Nucleus accumbens (tissue), 56 donors: ENCODE measurements around the gene CLDN20.
"Not testable (repeated sequence)": the region's sequence is repeated elsewhere in the genome, so short reads cannot be mapped to it uniquely, and the experiment has no call there.

ENCODE experiments used
- DNase-seq, 56 donors: peaks; one replicate each; lab custom pipeline; 2025; lab: John Stamatoyannopoulos, UW

CLDN20 gene

GRCh38 chr6:155263373-155264063 lies at the start of gene CLDN20:
CLDN20 (plus strand) TSS chr6:155264013; CDS start chr6:155275720, 11,707 bp downstream.
- no peak for DNase-seq

GRCh38 chr6:155215906-155216305 lies 47.9 kb upstream of the CLDN20 start:
- peak in 1 of 56 donors; percentile 17 for DNase-seq

- peak in 24 of 56 donors; percentile 11 to 62 (median 28) for DNase-seq
Measured at GRCh38 chr6:155216312-155217046, 47.3 kb upstream of the CLDN20 start.

- not testable (repeated sequence) for DNase-seq
Measured at GRCh38 chr6:155218711-155219110, 45.1 kb upstream of the CLDN20 start.

- peak in 3 of 56 donors; percentile 14 to 36 (median 17) for DNase-seq
Measured at GRCh38 chr6:155219299-155219698, 44.5 kb upstream of the CLDN20 start.

- DNase-seq = peak in 43 of 56 donors; percentile 20 to 73 (median 39)
Measured at GRCh38 chr6:155219858-155220301, 43.9 kb upstream of the CLDN20 start.

GRCh38 chr6:155221086-155221485 lies 42.7 kb upstream of the CLDN20 start:
- DNase-seq = peak in 9 of 56 donors; percentile 17 to 54 (median 38)

GRCh38 chr6:155222506-155222905 lies 41.3 kb upstream of the CLDN20 start:
- no peak for DNase-seq

- DNase-seq = peak in 20 of 56 donors; percentile 10 to 65 (median 40)
Measured at GRCh38 chr6:155223646-155224451, 40.0 kb upstream of the CLDN20 start.

- peak in 1 of 56 donors; percentile 12 for DNase-seq
Measured at GRCh38 chr6:155224618-155225017, 39.2 kb upstream of the CLDN20 start.

GRCh38 chr6:155227046-155227445 lies 36.8 kb upstream of the CLDN20 start:
- DNase-seq = no peak

GRCh38 chr6:155228546-155229166 lies 35.2 kb upstream of the CLDN20 start:
- no peak for DNase-seq

- DNase-seq = not testable (repeated sequence)
Measured at GRCh38 chr6:155230975-155231374, 32.8 kb upstream of the CLDN20 start.

- DNase-seq = no peak
Measured at GRCh38 chr6:155232848-155233247, 31.0 kb upstream of the CLDN20 start.

GRCh38 chr6:155234167-155234566 lies 29.6 kb upstream of the CLDN20 start:
- DNase-seq = no peak

GRCh38 chr6:155234687-155235086 lies 29.1 kb upstream of the CLDN20 start:
- DNase-seq = no peak

GRCh38 chr6:155235087-155235486 lies 28.7 kb upstream of the CLDN20 start:
- DNase-seq = no peak

GRCh38 chr6:155237613-155238012 lies 26.2 kb upstream of the CLDN20 start:
- DNase-seq = no peak

- DNase-seq = peak in 3 of 56 donors; percentile 16 to 43 (median 31)
Measured at GRCh38 chr6:155240905-155241600, 22.8 kb upstream of the CLDN20 start.

GRCh38 chr6:155241966-155242365 lies 21.8 kb upstream of the CLDN20 start:
- DNase-seq = no peak
